Large intestine (tissue), 12 donors: Measurements from ENCODE around the gene ZCCHC3. TPM values are rescaled to one million over a fixed set of nuclear protein-coding genes. Genes with fewer than 3 reads are reported as not detected.
"Not testable (repeated sequence)": the region's sequence is repeated elsewhere in the genome, so short reads cannot be mapped to it uniquely, and the experiment has no call there.

Experiments
- DNase-seq, 2 donors: peaks; one replicate each; pipeline versions ENCODE4 v3.0.0 to v3.0.0-alpha.2; 2013
- H3K27ac ChIP-seq: one replicate; pipeline ENCODE4 v1.5.1; 2013; ENCODE audit warnings: low read length
- H3K27me3 ChIP-seq: 2 replicates; pipeline ENCODE4 v1.6.1; 2013; ENCODE audit warnings: low read length; ENCODE audit not compliant: control insufficient read depth, insufficient read depth
- H3K36me3 ChIP-seq: 2 replicates; pipeline ENCODE4 v1.6.1; 2013; ENCODE audit warnings: low read length; ENCODE audit not compliant: control insufficient read depth, insufficient read depth
- H3K4me1 ChIP-seq: one replicate; pipeline ENCODE4 v1.6.1; 2013; ENCODE audit warnings: low read length; ENCODE audit not compliant: control insufficient read depth, insufficient read depth
- H3K4me3 ChIP-seq: one replicate; pipeline ENCODE4 v1.5.1; 2013; ENCODE audit warnings: low read length
- H3K9me3 ChIP-seq: one replicate; pipeline ENCODE4 v1.6.1; 2013; ENCODE audit warnings: mild to moderate bottlenecking, low read depth, low read length, moderate library complexity; ENCODE audit not compliant: control insufficient read depth
- WGBS: methylation state at CpG from one replicate; pipeline ENCODE4 v1.1.5; 2013; ENCODE audit warnings: low lambda C conversion rate; ENCODE audit not compliant: insufficient coverage; 5-methylcytosine and 5-hydroxymethylcytosine counted together
- long read RNA-seq, 11 donors: transcript quantifications; one replicate each; lab custom pipeline, GENCODE V29; 2026
- polyA plus RNA-seq: library from polyadenylated mRNA; unstranded; fragments of 120-200 nt; gene quantifications from one replicate; pipeline ENCODE4 v1.2.1, GENCODE V29; 2013

Gene ZCCHC3
- 28.1 TPM for polyA plus RNA-seq
- long read RNA-seq, donor 1, transcript ZCCHC3-201 (1 exons, 3,354 nt) = major isoform, 11 of 11 reads
- long read RNA-seq, donor 1, partial matches to known transcripts = 0 of 11 reads
- long read RNA-seq, donor 1, other reads (novel, unspliced or antisense) = 0 of 11 reads
- long read RNA-seq, donor 2, transcript ZCCHC3-201 (1 exons, 3,354 nt) = major isoform, 52 of 52 reads
- long read RNA-seq, donor 2, partial matches to known transcripts = 0 of 52 reads
- long read RNA-seq, donor 2, other reads (novel, unspliced or antisense) = 0 of 52 reads
- long read RNA-seq, donor 3, transcript ZCCHC3-201 (1 exons, 3,354 nt) = major isoform, 54 of 54 reads
- long read RNA-seq, donor 3, partial matches to known transcripts = 0 of 54 reads
- long read RNA-seq, donor 3, other reads (novel, unspliced or antisense) = 0 of 54 reads
- long read RNA-seq, donor 4, transcript ZCCHC3-201 (1 exons, 3,354 nt) = major isoform, 6 of 6 reads
- long read RNA-seq, donor 4, partial matches to known transcripts = 0 of 6 reads
- long read RNA-seq, donor 4, other reads (novel, unspliced or antisense) = 0 of 6 reads
- long read RNA-seq, donor 5, transcript ZCCHC3-201 (1 exons, 3,354 nt) = major isoform, 20 of 20 reads
- long read RNA-seq, donor 5, partial matches to known transcripts = 0 of 20 reads
- long read RNA-seq, donor 5, other reads (novel, unspliced or antisense) = 0 of 20 reads
- long read RNA-seq, donor 6, transcript ZCCHC3-201 (1 exons, 3,354 nt) = major isoform, 30 of 30 reads
- long read RNA-seq, donor 6, partial matches to known transcripts = 0 of 30 reads
- long read RNA-seq, donor 6, other reads (novel, unspliced or antisense) = 0 of 30 reads
- long read RNA-seq, donor 7, transcript ZCCHC3-201 (1 exons, 3,354 nt) = major isoform, 16 of 16 reads
- long read RNA-seq, donor 7, partial matches to known transcripts = 0 of 16 reads
- long read RNA-seq, donor 7, other reads (novel, unspliced or antisense) = 0 of 16 reads
- long read RNA-seq, donor 8, transcript ZCCHC3-201 (1 exons, 3,354 nt) = major isoform, 36 of 36 reads
- long read RNA-seq, donor 8, partial matches to known transcripts = 0 of 36 reads
- long read RNA-seq, donor 8, other reads (novel, unspliced or antisense) = 0 of 36 reads
- long read RNA-seq, donor 9, transcript ZCCHC3-201 (1 exons, 3,354 nt) = major isoform, 16 of 16 reads
- long read RNA-seq, donor 9, partial matches to known transcripts = 0 of 16 reads
- long read RNA-seq, donor 9, other reads (novel, unspliced or antisense) = 0 of 16 reads
- long read RNA-seq, donor 10, transcript ZCCHC3-201 (1 exons, 3,354 nt) = major isoform, 31 of 31 reads
- long read RNA-seq, donor 10, partial matches to known transcripts = 0 of 31 reads
- long read RNA-seq, donor 10, other reads (novel, unspliced or antisense) = 0 of 31 reads
- long read RNA-seq, donor 11, transcript ZCCHC3-201 (1 exons, 3,354 nt) = major isoform, 16 of 16 reads
- long read RNA-seq, donor 11, partial matches to known transcripts = 0 of 16 reads
- long read RNA-seq, donor 11, other reads (novel, unspliced or antisense) = 0 of 16 reads

GRCh38 chr20:297098-297924 is at the start of gene ZCCHC3:
TSS of gene ZCCHC3 (plus strand) at chr20:297570. CDS start at chr20:297587, 17 bp downstream.
- Histone ChIP-seq H3K4me3 (peak within 1 kb of the TSS; percentile 80), H3K9me3 (no peaks in the 10 kb centered on the region), H3K36me3 (peaks cover 8% of the 10 kb centered on the region), H3K27ac (peak within 1 kb of the TSS; percentile 91), H3K4me1 (peaks cover 11% of the 10 kb centered on the region), H3K27me3 (no peaks in the 10 kb centered on the region)
- peak; percentile 81 to 91 for DNase-seq
- WGBS = no CpG with 5 or more reads among the region's 99 CpGs

GRCh38 chr20:251354-251753 is 46.0 kb upstream of the ZCCHC3 start:
- H3K36me3 ChIP-seq = no peaks in the 10 kb centered on the region
- no peaks in the 10 kb centered on the region for H3K4me1 ChIP-seq
- no peak overlapping the region for H3K4me3 ChIP-seq
- WGBS = no CpG with 5 or more reads among the region's 2 CpGs
- H3K27ac ChIP-seq = no peak overlapping the region
- DNase-seq = no peak
- peaks cover 3% of the 10 kb centered on the region for H3K27me3 ChIP-seq
- H3K9me3 ChIP-seq = no peaks in the 10 kb centered on the region

GRCh38 chr20:252801-253200 is 44.6 kb upstream of the ZCCHC3 start:
- no peaks in the 10 kb centered on the region for H3K9me3 ChIP-seq
- no peak overlapping the region for H3K4me3 ChIP-seq
- no peak for DNase-seq
- no peaks in the 10 kb centered on the region for H3K4me1 ChIP-seq
- WGBS = 57% methylated on average over 1 of the region's 2 CpGs
- H3K27me3 ChIP-seq = peaks cover 6% of the 10 kb centered on the region
- no peak overlapping the region for H3K27ac ChIP-seq
- H3K36me3 ChIP-seq = no peaks in the 10 kb centered on the region

GRCh38 chr20:253447-253846 is 43.9 kb upstream of the ZCCHC3 start:
- H3K27me3 ChIP-seq = peaks cover 10% of the 10 kb centered on the region
- no CpG with 5 or more reads among the region's 6 CpGs for WGBS
- H3K4me3 ChIP-seq, H3K9me3 ChIP-seq, H3K27ac ChIP-seq, H3K4me1 ChIP-seq, H3K36me3 ChIP-seq, DNase-seq: not testable (repeated sequence)

GRCh38 chr20:257419-257818 is 40.0 kb upstream of the ZCCHC3 start, which contains the start of gene DEFB132:
TSS of gene DEFB132 (plus strand) at chr20:257724. CDS start at chr20:257779, 55 bp downstream.
- Histone ChIP-seq H3K27me3 (peaks cover 12% of the 10 kb centered on the region), H3K4me3 (no peak within 1 kb of the TSS), H3K27ac (no peak within 1 kb of the TSS), H3K4me1 (no peaks in the 10 kb centered on the region), H3K9me3 (no peaks in the 10 kb centered on the region), H3K36me3 (no peaks in the 10 kb centered on the region)
- 86% methylated on average over 4 of the region's 7 CpGs for WGBS
- DNase-seq = no peak

- Histone ChIP-seq H3K36me3 (no peaks in the 10 kb centered on the region), H3K9me3 (no peaks in the 10 kb centered on the region), H3K4me3 (no peak overlapping the region), H3K27me3 (peaks cover 12% of the 10 kb centered on the region), H3K4me1 (no peaks in the 10 kb centered on the region), H3K27ac (no peak overlapping the region)
- DNase-seq = no peak
- 48% methylated on average over 2 of the region's 4 CpGs for WGBS
Measured at GRCh38 chr20:258269-258858, 39.0 kb upstream of the ZCCHC3 start.

GRCh38 chr20:258963-259362 is 38.4 kb upstream of the ZCCHC3 start:
- H3K36me3 ChIP-seq = no peaks in the 10 kb centered on the region
- no peak for DNase-seq
- no peak overlapping the region for H3K27ac ChIP-seq
- WGBS = 100% methylated on average over 2 of the region's 8 CpGs
- no peaks in the 10 kb centered on the region for H3K9me3 ChIP-seq
- H3K4me3 ChIP-seq = no peak overlapping the region
- no peaks in the 10 kb centered on the region for H3K4me1 ChIP-seq
- H3K27me3 ChIP-seq = peaks cover 12% of the 10 kb centered on the region

- DNase-seq = no peak
- no peaks in the 10 kb centered on the region for H3K4me1 ChIP-seq
- no peak overlapping the region for H3K27ac ChIP-seq
- 60% methylated on average over 1 of the region's 2 CpGs for WGBS
- H3K27me3 ChIP-seq = peaks cover 12% of the 10 kb centered on the region
- no peaks in the 10 kb centered on the region for H3K36me3 ChIP-seq
- H3K4me3 ChIP-seq = no peak overlapping the region
- no peaks in the 10 kb centered on the region for H3K9me3 ChIP-seq
Measured at GRCh38 chr20:259981-260380, 37.4 kb upstream of the ZCCHC3 start.

GRCh38 chr20:263701-264100 is 33.7 kb upstream of the ZCCHC3 start:
- no CpG with 5 or more reads among the region's 13 CpGs for WGBS
- Histone ChIP-seq H3K9me3 (no peaks in the 10 kb centered on the region), H3K36me3 (no peaks in the 10 kb centered on the region), H3K27ac (no peak overlapping the region), H3K4me3 (no peak overlapping the region), H3K27me3 (peaks cover 5% of the 10 kb centered on the region), H3K4me1 (peaks cover 4% of the 10 kb centered on the region)
- DNase-seq = no peak
